SK-MEL-5 (cell line): ENCODE results near the gene EPHB2. TPM values are rescaled to one million over a fixed set of nuclear protein-coding genes. Genes with fewer than 3 reads are reported as not detected.

Experiments used
- DNase-seq: peaks from one replicate; pipeline ENCODE4 v3.0.0-alpha.2; 2016; ENCODE audit warnings: low read depth, low spot score
- in situ Hi-C: cut with HindIII; loops from 2 replicates; pipeline ENCODE4 v1.10.0; 2016; ENCODE audit warnings: low sequenced_read_pairs, high pct_unique_total_duplicates, low pct_unique_long_range_greater_than_20kb
- total RNA-seq: library from RNA; depleted of rRNA; stranded (reverse); fragments of >200 nt; shearing (Covaris generic); gene quantifications from 2 replicates; pipeline ENCODE4 v1.2.3, GENCODE V29; 2014

The EPHB2 gene
- total RNA-seq, 1 experiment from 2014 or later = 1.3 TPM

DNA sequence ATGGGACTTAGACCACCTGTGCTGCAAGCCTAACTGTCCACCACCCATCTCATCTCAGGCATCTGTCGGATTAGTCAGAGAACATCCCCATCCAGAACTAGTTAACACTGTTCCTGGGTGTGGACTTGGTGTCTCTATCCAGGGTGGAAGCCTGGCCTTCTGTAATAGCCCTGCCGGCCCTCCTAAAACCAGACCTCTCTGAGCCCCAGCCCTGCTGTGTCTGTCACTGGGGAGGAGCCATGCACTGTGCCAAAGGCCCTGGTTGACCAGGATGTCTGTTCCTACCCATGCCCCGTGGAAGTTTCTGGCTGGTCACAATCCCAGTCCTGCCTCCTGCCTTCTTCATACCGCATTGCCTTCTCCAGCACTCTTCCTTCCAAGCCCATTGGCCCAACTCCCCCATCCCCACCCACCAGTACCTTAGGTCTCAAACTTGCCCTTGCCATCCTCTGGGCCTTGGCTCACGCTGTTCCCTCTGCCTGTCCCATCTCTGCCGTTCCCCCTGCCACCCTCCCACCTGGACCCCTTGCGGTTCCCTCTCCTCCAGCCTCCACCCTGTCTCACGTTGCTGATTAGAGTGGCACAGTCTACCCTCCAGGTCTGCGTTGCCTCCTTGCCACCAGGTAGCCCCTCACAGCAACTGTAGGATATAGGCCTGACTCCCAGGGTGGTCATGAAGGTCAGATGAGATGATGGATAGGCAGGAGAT, 105.6 kb downstream of the EPHB2 start:
- in situ Hi-C loops = no loop called here

DNA sequence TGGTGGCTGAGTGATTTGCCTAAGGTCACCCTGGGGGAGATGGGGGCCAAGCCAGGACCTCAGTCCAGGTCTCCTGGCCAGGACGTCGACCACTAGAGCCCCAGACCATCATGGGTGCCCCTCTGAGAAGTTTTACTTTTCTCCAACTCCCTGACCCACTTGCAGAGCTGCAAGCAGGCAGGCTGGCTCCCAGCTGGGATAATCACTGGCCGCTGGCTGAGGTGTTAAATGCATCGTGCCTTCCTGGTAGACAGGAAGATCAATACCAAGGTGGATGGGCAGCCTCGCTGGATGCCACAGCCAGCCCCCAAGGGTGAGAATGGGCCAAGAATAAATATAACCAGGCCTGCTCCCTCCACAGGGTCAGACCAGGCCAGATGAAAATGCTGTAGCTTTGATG, 106.2 kb downstream of the EPHB2 start:
- no peak for DNase-seq
- in situ Hi-C loops = no loop called here

More for the DNA sequence above, 105.6 kb downstream of the EPHB2 start:
- no peak for DNase-seq

DNA sequence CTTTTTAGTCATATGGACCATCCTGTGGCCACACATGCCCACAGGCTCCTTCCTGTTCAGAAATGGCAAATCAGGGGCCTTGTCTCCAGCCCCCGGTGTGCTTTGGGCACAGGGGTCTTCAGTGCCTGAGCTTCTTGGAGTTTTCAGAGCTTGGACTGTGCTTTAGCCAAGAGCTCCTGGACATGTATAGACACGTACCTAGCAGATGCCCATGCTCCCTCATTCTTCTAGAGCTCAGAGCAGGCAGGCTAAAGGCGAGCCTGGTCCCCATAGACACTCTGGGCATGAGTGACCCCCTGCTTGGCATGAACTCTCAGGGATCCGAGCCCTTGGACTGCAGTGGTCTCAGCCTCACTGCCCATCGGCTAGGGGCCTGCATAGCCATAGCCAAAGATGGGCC, 106.8 kb downstream of the EPHB2 start:
- DNase-seq = no peak
- in situ Hi-C loops = no loop called here

DNA sequence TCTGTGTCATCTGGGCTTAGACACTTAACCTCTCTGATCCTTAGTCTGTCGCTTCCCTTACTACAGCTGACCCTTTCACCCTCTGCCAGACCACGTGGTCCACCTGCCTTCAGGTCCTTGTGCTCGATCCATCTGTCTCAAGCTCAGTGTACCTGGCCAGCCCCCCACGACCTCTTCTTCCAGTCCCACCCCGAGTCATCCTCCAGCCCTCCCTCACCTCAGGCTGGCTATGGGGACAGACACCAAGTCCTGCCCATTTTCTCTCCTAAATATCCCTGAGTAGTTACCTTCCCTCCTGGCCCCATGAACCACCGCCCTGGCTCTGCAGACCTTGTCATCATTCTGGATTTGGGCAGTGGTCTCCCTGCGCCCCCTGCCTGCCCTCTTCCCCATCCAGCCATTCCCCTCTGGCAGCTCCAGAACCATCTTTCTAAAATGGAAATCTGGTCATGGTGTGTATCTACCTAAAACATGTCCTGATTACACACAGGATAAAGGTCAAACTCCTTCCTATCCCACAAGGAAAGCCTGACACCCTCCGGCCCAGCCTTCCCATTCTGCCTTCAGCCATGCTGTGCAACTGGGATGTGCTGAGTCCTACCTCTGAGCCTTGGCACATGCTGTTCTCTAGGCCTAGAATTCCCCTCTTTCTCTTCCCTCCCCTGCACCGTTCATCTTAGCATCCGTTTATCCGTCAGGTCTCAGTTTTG, 107.6 kb downstream of the EPHB2 start:
- in situ Hi-C loops = no loop called here
- DNase-seq = no peak

DNA sequence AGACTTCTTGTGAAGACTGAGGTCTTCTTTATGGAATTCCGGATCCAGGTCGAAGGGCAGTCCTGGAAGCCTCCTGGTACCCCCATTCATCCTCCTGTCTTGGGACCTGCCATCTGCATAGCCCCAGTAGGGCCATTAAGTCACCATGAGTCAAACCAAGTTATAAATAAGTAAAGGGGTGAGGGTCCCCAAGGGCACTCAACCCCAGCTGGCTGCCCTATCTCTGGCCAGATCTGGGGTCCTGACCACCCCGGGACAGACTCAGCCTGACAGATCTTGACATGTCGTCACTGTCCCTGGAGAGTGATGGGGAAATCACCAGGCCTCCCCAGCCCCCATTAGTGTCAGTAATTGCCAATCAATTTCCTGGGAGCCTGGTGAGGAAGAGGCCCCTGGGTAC, 108.7 kb downstream of the EPHB2 start:
- in situ Hi-C loops = no loop called here

DNA sequence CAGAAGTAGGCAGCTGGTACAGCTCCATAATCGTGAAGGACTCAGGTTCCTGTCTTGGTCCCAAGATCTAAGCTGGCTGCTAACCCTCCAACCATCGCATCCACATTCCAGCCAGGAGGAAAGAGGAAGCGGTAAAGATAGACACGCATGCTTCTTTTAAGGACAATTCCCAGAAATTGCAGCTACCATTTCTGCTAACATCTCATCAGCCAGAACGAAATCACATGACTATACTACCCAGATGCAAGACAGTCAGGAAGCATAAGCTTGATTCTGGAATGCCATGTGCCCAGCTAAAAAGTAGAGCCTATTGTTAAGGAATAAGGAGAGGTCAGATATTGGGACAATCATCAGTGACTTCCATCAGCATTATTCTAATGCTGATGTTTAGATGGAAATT, 110.4 kb downstream of the EPHB2 start:
- in situ Hi-C loops = no loop called here
- peak; percentile 20 for DNase-seq

More for the DNA sequence above, 108.7 kb downstream of the EPHB2 start:
- DNase-seq = no peak

DNA sequence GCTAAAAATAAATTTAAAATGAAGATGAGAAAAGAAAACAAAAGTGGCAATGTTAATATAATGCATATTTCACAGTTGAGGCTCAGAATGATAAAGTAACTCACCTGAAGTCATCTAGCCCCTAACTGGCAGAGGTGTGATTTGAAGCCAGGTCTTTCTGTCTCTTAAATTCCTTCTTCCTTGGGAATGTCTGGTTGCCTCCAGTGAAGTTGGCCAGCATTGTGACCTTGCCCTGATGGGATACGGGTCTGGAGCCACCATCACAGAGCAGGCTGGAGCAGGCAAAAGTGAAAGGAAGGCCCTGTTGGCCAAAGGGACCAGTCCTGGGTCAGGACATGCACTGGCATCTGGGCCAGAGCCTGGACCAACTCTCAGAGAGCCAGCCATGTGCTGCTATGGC, 111.7 kb downstream of the EPHB2 start:
- in situ Hi-C loops = no loop called here
- DNase-seq = no peak

DNA sequence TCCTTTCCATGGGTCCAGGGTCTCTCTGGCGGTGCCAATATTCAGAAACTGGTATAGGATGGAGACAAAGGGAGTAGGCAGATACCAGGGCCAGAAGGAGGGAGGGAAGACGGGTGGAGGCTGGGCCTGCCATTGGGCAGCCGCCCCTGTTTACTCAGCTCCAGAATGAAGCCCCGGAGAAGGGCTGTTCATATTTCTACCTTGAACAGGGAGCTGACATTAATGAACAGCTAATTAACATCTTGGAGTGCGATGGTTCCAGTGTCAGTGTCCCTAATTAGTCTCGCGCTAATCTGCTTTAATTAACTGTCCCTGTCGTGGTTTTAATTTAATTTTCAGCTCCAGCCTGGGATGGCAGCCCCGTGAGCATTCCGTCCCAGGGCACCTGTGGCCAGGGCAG, 113.8 kb downstream of the EPHB2 start:
- in situ Hi-C loops = no loop called here
- DNase-seq = no peak

DNA sequence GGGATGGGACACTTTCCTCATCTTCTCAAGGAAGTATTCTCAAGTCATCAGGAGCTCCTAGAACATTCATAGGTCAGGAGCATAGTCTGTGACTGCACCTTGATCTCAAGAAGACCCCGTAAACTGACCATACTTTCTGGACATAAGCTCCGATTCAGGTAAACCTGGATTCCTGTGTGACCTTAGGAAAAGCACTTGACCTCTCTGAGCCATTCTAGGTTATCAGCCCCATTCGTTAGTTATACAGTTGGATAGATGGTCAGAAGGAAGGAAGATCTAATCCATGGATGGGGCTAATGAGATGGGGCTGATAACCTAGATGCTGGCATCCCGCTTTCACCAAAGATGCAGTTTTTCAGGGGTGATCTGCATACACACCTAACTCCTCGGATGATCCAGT, 114.3 kb downstream of the EPHB2 start:
- no peak for DNase-seq
- in situ Hi-C loops = no loop called here

DNA sequence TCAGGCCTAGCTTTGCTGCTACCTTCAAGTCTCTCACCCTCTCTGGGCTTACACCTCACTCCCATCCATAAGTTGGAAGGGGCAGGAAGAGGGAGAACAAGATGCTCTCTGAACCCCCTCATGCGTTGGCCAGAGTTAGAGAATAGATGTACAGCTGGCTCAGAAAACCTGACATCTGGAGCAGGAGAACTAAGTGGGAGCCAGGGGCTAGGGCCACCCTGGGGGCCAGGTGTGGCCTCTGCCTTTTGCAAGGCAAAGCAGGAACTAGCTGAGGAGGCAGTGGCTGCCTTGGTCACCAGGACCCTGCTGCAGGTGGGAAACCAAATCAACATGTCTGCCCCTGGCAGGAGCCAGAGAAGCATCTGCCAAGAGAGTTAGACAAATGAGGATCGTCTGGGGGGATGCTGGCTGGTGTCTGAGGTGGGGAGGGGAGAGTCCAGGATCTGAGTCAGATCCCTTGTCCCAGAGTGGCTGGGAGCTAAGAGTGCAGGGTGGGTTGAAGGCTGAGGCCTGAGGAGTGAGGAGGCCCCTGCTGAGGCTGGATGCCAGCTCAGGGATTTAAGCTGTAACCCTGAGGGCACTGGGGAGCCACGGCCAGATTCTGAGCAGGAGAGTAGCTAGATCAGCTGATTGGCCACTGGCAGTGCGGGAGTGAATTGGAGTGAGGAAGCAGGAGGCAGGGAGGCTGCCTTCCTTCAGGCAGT, 115.0 kb downstream of the EPHB2 start:
- DNase-seq = no peak
- in situ Hi-C loops = no loop called here

DNA sequence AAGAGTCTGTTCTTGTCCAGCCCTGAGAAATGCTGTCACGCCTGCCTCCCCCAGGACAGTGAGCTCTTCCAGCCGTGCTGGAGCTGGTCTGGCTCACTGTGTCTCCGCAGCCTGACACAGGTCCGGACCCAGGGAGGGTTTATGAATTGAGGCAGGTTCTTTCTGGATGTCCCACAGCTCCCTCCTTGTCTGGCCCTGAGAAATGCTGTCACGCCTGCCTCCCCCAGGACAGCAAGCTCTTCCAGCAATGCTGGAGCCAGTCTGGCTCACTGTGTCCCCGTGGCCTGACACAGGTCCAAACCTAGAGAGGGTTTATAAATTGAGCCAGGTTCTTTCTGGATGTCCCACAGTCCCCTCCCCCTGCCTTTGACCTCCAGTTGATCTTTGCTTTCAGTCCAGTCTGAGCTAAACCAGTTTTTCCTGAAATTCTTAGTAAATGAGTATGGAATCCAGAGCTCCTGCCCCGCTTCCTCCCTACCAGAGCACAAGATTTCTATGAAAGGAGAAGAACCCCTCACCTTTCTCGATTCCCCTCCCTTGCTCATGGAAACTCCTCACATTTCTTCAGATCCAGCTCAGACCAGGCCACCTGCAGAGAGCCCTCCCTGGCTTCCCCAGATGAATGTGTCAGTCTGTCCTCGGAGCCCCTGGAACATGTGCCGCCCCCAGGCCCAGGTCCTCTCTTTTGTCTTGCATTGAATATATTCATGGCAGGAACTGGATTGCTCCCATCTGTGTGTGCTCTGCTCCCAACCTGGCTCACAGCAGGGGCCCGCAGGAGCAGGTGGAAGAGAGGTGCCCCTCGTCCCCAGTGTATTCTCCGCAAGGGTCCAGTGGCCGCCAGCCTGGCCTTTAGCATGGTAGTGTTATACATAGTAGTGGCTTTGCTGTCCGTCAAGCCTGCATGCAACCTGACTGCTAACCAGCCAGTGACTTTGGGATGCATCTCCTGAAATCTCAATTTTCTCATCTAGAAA, 116.3 kb downstream of the EPHB2 start:
- in situ Hi-C loops = no loop called here
- DNase-seq = no peak

DNA sequence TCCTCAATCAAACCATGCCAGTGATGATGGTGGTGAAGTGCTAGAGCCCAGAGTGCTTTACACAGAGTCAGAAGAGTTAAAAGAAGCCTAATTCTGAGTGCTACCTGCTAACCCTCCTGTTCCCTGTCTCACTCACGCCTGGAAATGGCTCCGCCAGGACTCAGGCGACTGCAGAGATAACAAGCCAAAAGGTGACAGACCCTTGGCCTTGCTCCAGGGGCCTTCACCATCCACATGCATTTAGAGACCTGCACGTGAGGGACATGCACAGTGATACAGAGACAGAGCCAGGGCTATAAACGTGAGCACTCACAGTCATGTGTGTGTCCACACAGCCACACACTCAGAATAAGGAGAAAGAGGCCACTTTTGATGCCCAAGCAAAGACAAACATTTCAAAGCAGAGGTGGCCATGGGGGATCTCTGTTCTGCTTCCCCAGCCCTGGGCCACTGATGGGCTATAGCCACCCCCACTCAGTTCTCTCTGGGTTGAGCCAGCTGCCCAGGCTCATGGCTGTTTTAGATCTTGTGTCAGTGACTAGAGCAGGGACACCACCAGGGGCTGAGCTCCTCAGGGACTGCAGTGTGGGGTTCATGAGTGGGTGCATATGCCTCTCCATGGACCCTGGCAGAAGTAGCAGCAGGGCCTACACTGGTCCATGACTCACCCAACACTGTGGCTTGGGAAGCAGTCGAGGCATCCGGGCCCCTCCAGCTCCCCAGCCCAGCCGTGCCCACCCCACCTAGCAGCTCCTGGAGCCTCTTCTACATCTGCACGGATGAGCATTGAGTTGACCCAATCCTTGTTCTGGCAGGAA, 117.2 kb downstream of the EPHB2 start:
- in situ Hi-C loops = no loop called here

DNA sequence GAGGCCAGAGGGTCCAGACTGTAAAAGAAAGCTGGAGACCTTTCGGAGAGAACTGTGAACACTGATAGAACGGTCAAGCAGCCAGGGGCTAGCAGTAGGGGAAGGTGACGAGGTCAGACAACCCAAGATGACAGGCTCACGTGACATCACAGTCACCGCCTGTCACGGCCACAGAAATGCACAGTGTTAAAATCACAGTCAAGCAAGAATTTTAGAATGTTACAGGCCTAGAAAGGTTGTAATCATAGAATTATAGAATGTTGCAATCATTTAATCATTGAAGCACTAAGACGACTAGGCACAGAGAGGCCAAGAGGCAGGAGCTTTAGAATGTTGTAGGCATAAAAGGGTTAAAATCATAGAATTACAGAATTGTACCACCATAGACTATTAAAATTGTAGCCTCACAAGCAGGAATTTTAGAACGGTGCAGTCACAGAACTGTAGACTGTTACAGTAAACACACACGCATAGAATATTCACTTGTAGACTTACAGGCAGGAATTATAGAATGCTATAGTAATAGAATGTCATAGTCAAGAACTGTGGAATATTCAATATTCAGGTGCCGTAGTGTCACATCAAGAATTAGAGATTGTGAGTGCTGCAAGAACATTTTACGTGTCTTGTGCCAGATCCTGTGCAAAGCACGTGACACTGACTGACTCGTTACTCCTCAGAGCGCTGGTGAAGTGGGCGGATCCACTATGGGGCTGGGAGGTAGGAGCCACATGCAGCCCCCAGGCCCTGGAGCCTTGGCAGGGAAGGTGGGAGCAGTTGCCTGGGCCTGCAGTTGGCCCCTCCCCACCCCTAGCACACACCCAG, 118.1 kb downstream of the EPHB2 start:
- DNase-seq = peak; percentile 53
- in situ Hi-C loops = no loop called here

More for the DNA sequence above, 117.2 kb downstream of the EPHB2 start:
- DNase-seq = no peak

DNA sequence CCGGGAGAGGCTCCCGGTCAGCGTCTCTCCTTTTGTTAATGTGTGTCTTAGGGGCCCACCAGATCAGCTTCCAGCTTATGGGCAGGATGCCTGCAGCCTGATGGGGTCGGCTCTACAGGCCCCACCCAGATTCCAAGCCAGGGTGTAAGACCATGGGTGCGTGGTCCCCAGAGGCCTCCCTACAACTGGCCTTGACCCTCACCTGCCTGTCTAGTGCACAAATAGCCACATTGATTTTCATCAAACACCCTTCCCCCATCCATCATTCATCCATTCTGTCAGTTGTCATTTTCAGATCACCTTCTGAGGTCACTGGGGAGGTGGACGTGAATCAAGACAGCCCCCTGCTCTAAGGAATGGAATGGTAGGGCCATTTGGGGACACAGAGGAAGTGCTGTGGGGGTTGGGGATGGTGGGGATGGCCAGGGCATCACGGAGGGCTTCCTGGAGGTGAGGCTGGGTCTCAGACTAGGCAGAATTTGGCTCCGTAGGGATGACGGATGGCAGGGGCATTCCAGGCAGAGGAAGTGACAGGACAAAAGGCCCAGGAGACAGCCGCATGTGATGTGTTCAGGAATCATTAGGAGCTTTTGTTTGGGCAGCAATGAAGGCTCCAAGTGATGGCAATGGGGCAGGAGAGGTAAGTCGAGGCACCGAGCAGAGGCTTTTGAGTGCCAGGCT, 118.8 kb downstream of the EPHB2 start:
- DNase-seq = no peak
- in situ Hi-C loops = no loop called here

DNA sequence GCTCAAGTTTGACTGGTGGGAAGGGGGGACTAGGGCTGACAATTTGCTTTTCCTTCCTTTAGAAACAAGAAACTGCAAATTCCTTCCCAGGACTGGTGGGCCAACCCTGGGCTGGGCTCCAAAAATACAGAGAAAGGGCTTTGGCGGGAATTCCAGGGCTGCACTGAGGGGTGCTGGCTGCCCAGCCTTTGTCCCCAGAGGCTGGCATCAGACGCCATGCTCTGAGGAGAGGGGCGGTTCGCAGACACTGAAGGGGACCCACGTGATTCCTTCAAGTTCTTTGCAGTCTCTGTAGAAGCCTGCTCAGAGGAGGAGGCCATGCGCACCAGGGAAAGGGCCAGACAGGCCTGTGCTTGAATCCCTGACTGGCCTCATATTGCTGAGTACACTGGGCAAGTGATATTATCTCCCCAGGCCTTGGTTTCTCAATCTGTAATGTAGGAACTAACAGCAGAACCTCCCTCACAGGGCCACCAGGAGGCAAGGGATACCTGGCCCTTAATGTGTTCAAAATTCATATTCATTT, 119.5 kb downstream of the EPHB2 start:
- in situ Hi-C loops = no loop called here
- no peak for DNase-seq
